GM23248 (cell line): Measurements from ENCODE around the gene PKNOX2. TPM values are rescaled to one million over a fixed set of nuclear protein-coding genes. Genes with fewer than 3 reads are reported as not detected.

Experiments used
- DNase-seq: peaks from one replicate; pipeline ENCODE4 v3.0.0-alpha.2; 2015
- H2AFZ ChIP-seq: fragments of 200-600 bp; sonication (generic); 2 replicates; pipeline ENCODE4 v1.6.1; 2016; ENCODE audit warnings: antibody characterized with exemption
- H3F3A ChIP-seq: fragments of 200-600 bp; sonication (generic); 2 replicates; pipeline ENCODE4 v1.6.1; 2016; ENCODE audit warnings: mild to moderate bottlenecking, antibody characterized with exemption, mixed run types; ENCODE audit not compliant: insufficient read depth
- H3K27ac ChIP-seq: fragments of 200-600 bp; sonication (generic); 2 replicates; pipeline ENCODE4 v1.5.1; 2016; ENCODE audit warnings: mild to moderate bottlenecking
- H3K27me3 ChIP-seq: fragments of 200-600 bp; sonication (generic); replicated peaks from 2 replicates; pipeline ENCODE4 v1.6.1; 2016; ENCODE audit warnings: mild to moderate bottlenecking; ENCODE audit not compliant: insufficient read depth
- H3K36me3 ChIP-seq: fragments of 200-600 bp; sonication (generic); 2 replicates; pipeline ENCODE4 v1.6.1; 2016; ENCODE audit warnings: low read depth, mild to moderate bottlenecking
- H3K4me1 ChIP-seq: fragments of 200-600 bp; sonication (generic); 2 replicates; pipeline ENCODE4 v1.6.1; 2016; ENCODE audit warnings: mild to moderate bottlenecking; ENCODE audit not compliant: insufficient read depth
- H3K4me2 ChIP-seq: fragments of 200-600 bp; sonication (generic); one replicate; pipeline ENCODE4 v1.6.1; 2016; ENCODE audit warnings: mild to moderate bottlenecking; ENCODE audit not compliant: unreplicated experiment
- H3K4me3 ChIP-seq: fragments of 200-600 bp; sonication (generic); 2 replicates; pipeline ENCODE4 v1.5.1; 2016; ENCODE audit warnings: mild to moderate bottlenecking
- H3K79me2 ChIP-seq: fragments of 200-600 bp; sonication (generic); 2 replicates; pipeline ENCODE4 v1.6.1; 2016; ENCODE audit warnings: mild to moderate bottlenecking; ENCODE audit not compliant: insufficient read depth
- H3K9ac ChIP-seq: fragments of 200-600 bp; sonication (generic); 2 replicates; pipeline ENCODE4 v1.6.1; 2016; ENCODE audit warnings: mild to moderate bottlenecking
- H3K9me2 ChIP-seq: fragments of 200-600 bp; sonication (generic); 2 replicates; pipeline ENCODE4 v1.6.1; 2016; ENCODE audit warnings: mixed run types, mild to moderate bottlenecking, moderate library complexity; ENCODE audit not compliant: insufficient read depth
- H3K9me3 ChIP-seq: fragments of 200-600 bp; sonication (generic); one replicate; pipeline ENCODE4 v1.6.1; 2017; ENCODE audit warnings: low read depth
- H4K20me1 ChIP-seq: fragments of 200-600 bp; sonication (generic); 2 replicates; pipeline ENCODE4 v1.6.0; 2016; ENCODE audit not compliant: insufficient read depth
- EZH2 ChIP-seq: fragments of 200-600 bp; sonication (generic); IDR thresholded peaks from 2 replicates; pipeline ENCODE4 v1.6.1; 2018; ENCODE audit warnings: antibody characterized with exemption, mild to moderate bottlenecking; ENCODE audit not compliant: insufficient read depth, poor library complexity, severe bottlenecking
- EZH2phosphoT487 ChIP-seq: fragments of 200-600 bp; sonication (generic); IDR thresholded peaks from 2 replicates; pipeline ENCODE4 v1.6.1; 2018; ENCODE audit warnings: antibody characterized with exemption, moderate library complexity, mild to moderate bottlenecking, low read depth; ENCODE audit not compliant: insufficient read depth
- WGBS, 2 experiments: methylation state at CpG; one replicate each; pipeline ENCODE4 v1.1.6; 2015 to 2017; ENCODE audit warnings: low lambda C conversion rate in 2 of 2, low coverage in 1 of 2; ENCODE audit errors: missing lambda C conversion rate in 2 of 2; 5-methylcytosine and 5-hydroxymethylcytosine counted together
- in situ Hi-C: fragments of 300-500 bp; cut with MboI; formaldehyde crosslinking; loops from 2 replicates; pipeline ENCODE4 v1.15.0; 2020
- polyA plus RNA-seq: library from polyadenylated mRNA; unstranded; fragments of >200 nt; fragmentation: Nextera tagmentation; extraction: Ambion mirVana; gene quantifications from 2 replicates; pipeline ENCODE4 v1.2.1, GENCODE V29; 2016
- total RNA-seq: library from RNA; depleted of rRNA; stranded (reverse); fragments of >200 nt; shearing (Covaris generic); gene quantifications from 2 replicates; pipeline ENCODE4 v1.2.3, GENCODE V29; 2014

The PKNOX2 gene
- total and polyA plus RNA-seq, 2 experiments from 2014 or later, result 0.21 to 0.76 TPM

DNA sequence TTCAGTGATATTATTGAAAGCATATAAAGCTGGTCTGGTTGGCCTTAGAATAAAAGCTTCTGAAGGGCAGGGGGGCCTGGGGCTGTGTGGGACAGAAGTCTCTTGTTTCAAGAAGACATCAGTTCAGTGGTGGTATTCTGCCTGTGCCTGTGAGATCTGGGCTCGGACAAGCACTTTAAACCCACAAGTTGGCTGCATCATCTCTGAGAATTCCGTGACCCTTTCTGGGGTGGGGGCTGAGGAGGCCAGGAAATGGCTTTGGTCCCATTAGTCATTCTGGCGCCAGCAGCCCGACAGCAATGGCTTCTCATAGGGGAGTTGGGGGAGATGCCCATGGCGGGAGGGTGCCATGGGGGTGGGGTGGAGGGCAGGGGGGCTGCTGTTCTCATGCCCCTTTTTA is 104.1 kb downstream of the PKNOX2 start:
- WGBS, 2 experiments, result 96 to 100% methylated on average over 5 of the region's 5 CpGs
- Histone ChIP-seq H3K4me1 (peaks cover 24% of the 10 kb centered on the region), H3F3A (0 out of 2 replicates have a peak, but pooled peaks cover 12% of the 10 kb centered on the region), H3K36me3 (no peaks in the 10 kb centered on the region), H3K27me3 (no peaks in the 10 kb centered on the region), H3K4me3 (no peak overlapping the region), H3K9me2 (no peaks in the 10 kb centered on the region), H3K4me2 (no peak overlapping the region), H2AFZ (no peak overlapping the region), H3K9me3 (no peaks in the 10 kb centered on the region), H4K20me1 (no peaks in the 10 kb centered on the region), H3K27ac (no peak overlapping the region), H3K9ac (no peak overlapping the region), H3K79me2 (no peaks in the 10 kb centered on the region)
- TF ChIP-seq EZH2, result no peak
- TF ChIP-seq EZH2phosphoT487, result no peak
- in situ Hi-C loops, result no loop called here
- no peak for DNase-seq

DNA sequence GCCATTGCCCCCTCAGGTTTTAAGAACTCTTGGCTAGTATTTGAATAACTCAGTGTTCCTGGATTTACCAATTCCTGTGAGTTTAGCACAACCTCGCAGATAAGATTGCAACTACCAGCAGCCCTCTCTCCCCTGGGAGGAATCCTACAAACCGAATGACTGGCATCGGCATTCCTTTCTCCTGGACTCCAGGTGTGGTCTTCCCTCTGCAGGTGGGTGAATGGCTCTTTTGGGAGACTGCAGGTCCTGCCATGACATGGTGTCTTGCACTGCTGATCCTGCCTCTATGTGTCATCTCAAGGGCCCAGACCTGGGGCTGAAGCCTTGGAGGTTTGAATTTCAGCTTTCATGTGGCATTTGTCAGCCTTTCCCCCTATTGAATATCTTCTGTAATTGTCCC is 105.6 kb downstream of the PKNOX2 start:
- H3K79me2 ChIP-seq, result no peaks in the 10 kb centered on the region
- no peaks in the 10 kb centered on the region for H3K36me3 ChIP-seq
- peaks cover 15% of the 10 kb centered on the region for H3K4me1 ChIP-seq
- no peaks in the 10 kb centered on the region for H3K27me3 ChIP-seq
- H3F3A ChIP-seq, result 0 out of 2 replicates have a peak, but pooled peaks cover 12% of the 10 kb centered on the region
- H3K9me2 ChIP-seq, result no peaks in the 10 kb centered on the region
- in situ Hi-C loops, result no loop called here
- no peak for DNase-seq
- H3K9me3 ChIP-seq, result no peaks in the 10 kb centered on the region
- H3K27ac ChIP-seq, result no peak overlapping the region
- WGBS, 2 experiments, result 90 to 95% methylated on average over 3 of the region's 3 CpGs
- TF ChIP-seq EZH2phosphoT487 (no peak), EZH2 (no peak)
- H4K20me1 ChIP-seq, result no peaks in the 10 kb centered on the region
- no peak overlapping the region for H2AFZ ChIP-seq
- H3K4me3 ChIP-seq, result no peak overlapping the region
- no peak overlapping the region for H3K9ac ChIP-seq
- H3K4me2 ChIP-seq, result no peak overlapping the region

DNA sequence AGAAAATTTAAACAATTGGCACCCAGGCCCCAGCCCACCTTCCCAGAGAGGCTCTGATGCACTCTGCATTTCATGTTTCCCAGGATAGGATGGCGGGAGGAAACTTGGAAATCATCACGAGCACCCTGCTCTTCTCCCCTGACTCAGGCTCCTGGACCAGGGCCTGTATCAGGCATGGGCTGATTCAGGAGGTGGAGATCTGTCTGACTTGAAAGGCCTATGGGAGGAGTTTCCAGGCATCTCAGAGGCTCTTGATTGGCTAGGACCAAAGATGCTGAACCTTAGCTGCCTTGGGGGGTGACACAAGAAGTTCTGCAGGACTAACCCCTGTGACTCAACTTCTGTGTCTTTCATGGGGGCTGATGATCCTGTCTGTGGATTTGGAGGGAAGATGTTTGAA is 106.2 kb downstream of the PKNOX2 start:
- in situ Hi-C loops, result no loop called here
- Histone ChIP-seq H3K4me3 (no peak overlapping the region), H3K27me3 (no peaks in the 10 kb centered on the region), H3K9ac (no peak overlapping the region), H3K79me2 (no peaks in the 10 kb centered on the region), H4K20me1 (no peaks in the 10 kb centered on the region), H2AFZ (no peak overlapping the region), H3F3A (peaks cover 16% of the 10 kb centered on the region; the same call in 1 of the 2 replicates), H3K4me2 (no peak overlapping the region), H3K9me2 (no peaks in the 10 kb centered on the region), H3K36me3 (no peaks in the 10 kb centered on the region), H3K9me3 (no peaks in the 10 kb centered on the region), H3K4me1 (peaks cover 17% of the 10 kb centered on the region), H3K27ac (0 out of 2 replicates have a peak overlapping the region, but pooled peaks have one; percentile 27)
- TF ChIP-seq EZH2 (no peak), EZH2phosphoT487 (no peak)
- 53 to 76% methylated on average over 2 of the region's 2 CpGs for WGBS, 2 experiments
- DNase-seq, result peak; percentile 79

DNA sequence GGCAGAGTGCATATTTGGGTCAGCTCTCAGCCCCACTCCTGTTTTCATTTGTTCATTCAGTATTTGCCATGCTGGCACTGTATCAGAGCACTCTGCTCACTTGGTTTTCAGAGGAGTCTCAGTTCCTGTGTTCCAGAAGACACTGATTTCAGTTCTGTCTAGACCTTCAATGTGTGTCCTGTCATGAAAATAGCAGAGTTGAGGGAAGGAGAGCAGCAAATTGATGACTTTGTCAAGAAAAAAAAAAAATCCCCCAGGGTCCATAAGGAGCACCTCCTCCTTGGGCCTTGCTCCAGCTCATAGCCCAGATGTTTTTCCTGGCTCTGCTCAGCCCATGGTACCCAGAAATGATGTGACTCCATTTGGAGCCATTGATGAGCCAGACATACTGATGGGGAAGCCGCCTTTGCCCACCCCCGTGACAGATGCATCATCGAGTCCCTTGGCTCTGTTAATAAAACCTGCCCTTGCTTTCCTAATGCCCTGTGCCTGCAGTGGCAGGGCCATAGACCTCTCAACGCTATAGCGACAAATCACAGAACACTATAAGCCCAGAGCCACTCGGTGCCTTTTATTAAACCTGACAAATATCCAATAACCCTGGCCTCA is 107.0 kb downstream of the PKNOX2 start:
- no peak for TF ChIP-seq EZH2phosphoT487
- TF ChIP-seq EZH2, result no peak
- peak; percentile 48 for DNase-seq
- no peaks in the 10 kb centered on the region for H4K20me1 ChIP-seq
- no peaks in the 10 kb centered on the region for H3K27me3 ChIP-seq
- H3K9me2 ChIP-seq, result no peaks in the 10 kb centered on the region
- H3K36me3 ChIP-seq, result no peaks in the 10 kb centered on the region
- peak overlapping the region; percentile 16 for H3K4me2 ChIP-seq
- H3K27ac ChIP-seq, result peak overlapping the region; percentile 27
- WGBS, 2 experiments, result 8 to 15% methylated on average over 6 of the region's 6 CpGs
- H3K9ac ChIP-seq, result no peak overlapping the region
- peaks cover 24% of the 10 kb centered on the region for H3F3A ChIP-seq
- no peak overlapping the region for H2AFZ ChIP-seq
- H3K79me2 ChIP-seq, result no peaks in the 10 kb centered on the region
- in situ Hi-C loops, result no loop called here
- H3K4me3 ChIP-seq, result no peak overlapping the region
- H3K9me3 ChIP-seq, result no peaks in the 10 kb centered on the region
- H3K4me1 ChIP-seq, result peaks cover 26% of the 10 kb centered on the region
